GM23248 (cell line): ENCODE data around the gene SNX20. TPM values are rescaled to one million over a fixed set of nuclear protein-coding genes. Genes with fewer than 3 reads are reported as not detected.

Experiments used
- DNase-seq: peaks from one replicate; pipeline ENCODE4 v3.0.0-alpha.2; 2015
- H2AFZ ChIP-seq: fragments of 200-600 bp; sonication (generic); 2 replicates; pipeline ENCODE4 v1.6.1; 2016; ENCODE audit warnings: antibody characterized with exemption
- H3F3A ChIP-seq: fragments of 200-600 bp; sonication (generic); 2 replicates; pipeline ENCODE4 v1.6.1; 2016; ENCODE audit warnings: mild to moderate bottlenecking, antibody characterized with exemption, mixed run types; ENCODE audit not compliant: insufficient read depth
- H3K27ac ChIP-seq: fragments of 200-600 bp; sonication (generic); 2 replicates; pipeline ENCODE4 v1.5.1; 2016; ENCODE audit warnings: mild to moderate bottlenecking
- H3K27me3 ChIP-seq: fragments of 200-600 bp; sonication (generic); replicated peaks from 2 replicates; pipeline ENCODE4 v1.6.1; 2016; ENCODE audit warnings: mild to moderate bottlenecking; ENCODE audit not compliant: insufficient read depth
- H3K36me3 ChIP-seq: fragments of 200-600 bp; sonication (generic); 2 replicates; pipeline ENCODE4 v1.6.1; 2016; ENCODE audit warnings: low read depth, mild to moderate bottlenecking
- H3K4me1 ChIP-seq: fragments of 200-600 bp; sonication (generic); 2 replicates; pipeline ENCODE4 v1.6.1; 2016; ENCODE audit warnings: mild to moderate bottlenecking; ENCODE audit not compliant: insufficient read depth
- H3K4me2 ChIP-seq: fragments of 200-600 bp; sonication (generic); one replicate; pipeline ENCODE4 v1.6.1; 2016; ENCODE audit warnings: mild to moderate bottlenecking; ENCODE audit not compliant: unreplicated experiment
- H3K4me3 ChIP-seq: fragments of 200-600 bp; sonication (generic); 2 replicates; pipeline ENCODE4 v1.5.1; 2016; ENCODE audit warnings: mild to moderate bottlenecking
- H3K79me2 ChIP-seq: fragments of 200-600 bp; sonication (generic); 2 replicates; pipeline ENCODE4 v1.6.1; 2016; ENCODE audit warnings: mild to moderate bottlenecking; ENCODE audit not compliant: insufficient read depth
- H3K9ac ChIP-seq: fragments of 200-600 bp; sonication (generic); 2 replicates; pipeline ENCODE4 v1.6.1; 2016; ENCODE audit warnings: mild to moderate bottlenecking
- H3K9me2 ChIP-seq: fragments of 200-600 bp; sonication (generic); 2 replicates; pipeline ENCODE4 v1.6.1; 2016; ENCODE audit warnings: mixed run types, mild to moderate bottlenecking, moderate library complexity; ENCODE audit not compliant: insufficient read depth
- H3K9me3 ChIP-seq: fragments of 200-600 bp; sonication (generic); one replicate; pipeline ENCODE4 v1.6.1; 2017; ENCODE audit warnings: low read depth
- H4K20me1 ChIP-seq: fragments of 200-600 bp; sonication (generic); 2 replicates; pipeline ENCODE4 v1.6.0; 2016; ENCODE audit not compliant: insufficient read depth
- EZH2 ChIP-seq: fragments of 200-600 bp; sonication (generic); IDR thresholded peaks from 2 replicates; pipeline ENCODE4 v1.6.1; 2018; ENCODE audit warnings: antibody characterized with exemption, mild to moderate bottlenecking; ENCODE audit not compliant: insufficient read depth, poor library complexity, severe bottlenecking
- EZH2phosphoT487 ChIP-seq: fragments of 200-600 bp; sonication (generic); IDR thresholded peaks from 2 replicates; pipeline ENCODE4 v1.6.1; 2018; ENCODE audit warnings: antibody characterized with exemption, moderate library complexity, mild to moderate bottlenecking, low read depth; ENCODE audit not compliant: insufficient read depth
- WGBS, 2 experiments: methylation state at CpG; one replicate each; pipeline ENCODE4 v1.1.6; 2015 to 2017; ENCODE audit warnings: low lambda C conversion rate in 2 of 2, low coverage in 1 of 2; ENCODE audit errors: missing lambda C conversion rate in 2 of 2; 5-methylcytosine and 5-hydroxymethylcytosine counted together
- in situ Hi-C: fragments of 300-500 bp; cut with MboI; formaldehyde crosslinking; loops from 2 replicates; pipeline ENCODE4 v1.15.0; 2020
- polyA plus RNA-seq: library from polyadenylated mRNA; unstranded; fragments of >200 nt; fragmentation: Nextera tagmentation; extraction: Ambion mirVana; gene quantifications from 2 replicates; pipeline ENCODE4 v1.2.1, GENCODE V29; 2016
- total RNA-seq: library from RNA; depleted of rRNA; stranded (reverse); fragments of >200 nt; shearing (Covaris generic); gene quantifications from 2 replicates; pipeline ENCODE4 v1.2.3, GENCODE V29; 2014

Gene SNX20
- total and polyA plus RNA-seq, 2 experiments from 2014 or later = not detected

DNA sequence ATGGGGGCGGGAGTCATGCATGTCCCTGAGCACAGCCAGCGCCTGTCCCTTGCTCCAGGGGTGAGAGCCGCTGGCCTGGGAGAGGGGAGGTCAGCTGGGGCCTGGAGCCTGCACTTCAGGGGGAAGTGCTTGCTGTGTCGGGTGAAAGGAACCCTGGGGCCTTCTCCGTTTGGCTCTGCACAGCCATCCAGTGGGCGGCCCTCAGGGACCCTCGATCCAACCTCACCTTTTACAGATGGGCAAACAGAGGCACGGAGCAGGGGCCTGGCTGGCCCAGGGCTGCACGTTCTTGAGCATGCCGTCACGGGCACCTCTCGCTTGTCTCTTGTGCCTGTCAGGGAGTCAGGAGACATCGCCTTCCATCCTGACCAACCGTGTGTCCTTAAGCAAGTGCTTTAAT lies 1.8 kb downstream of the SNX20 start:
- Histone ChIP-seq H3K9ac (no peak overlapping the region), H3K27me3 (no peaks in the 10 kb centered on the region), H3K4me1 (no peaks in the 10 kb centered on the region), H2AFZ (no peak overlapping the region), H4K20me1 (no peaks in the 10 kb centered on the region), H3K9me3 (no peaks in the 10 kb centered on the region), H3K36me3 (no peaks in the 10 kb centered on the region), H3K27ac (no peak overlapping the region), H3K4me2 (no peak overlapping the region), H3K4me3 (no peak overlapping the region), H3K9me2 (no peaks in the 10 kb centered on the region), H3K79me2 (no peaks in the 10 kb centered on the region), H3F3A (no peaks in the 10 kb centered on the region)
- TF ChIP-seq EZH2 (no peak), EZH2phosphoT487 (no peak)
- no peak for DNase-seq
- in situ Hi-C loops = no loop called here
- 65 to 72% methylated on average over 13 to 14 of the region's 14 CpGs for WGBS, 2 experiments

DNA sequence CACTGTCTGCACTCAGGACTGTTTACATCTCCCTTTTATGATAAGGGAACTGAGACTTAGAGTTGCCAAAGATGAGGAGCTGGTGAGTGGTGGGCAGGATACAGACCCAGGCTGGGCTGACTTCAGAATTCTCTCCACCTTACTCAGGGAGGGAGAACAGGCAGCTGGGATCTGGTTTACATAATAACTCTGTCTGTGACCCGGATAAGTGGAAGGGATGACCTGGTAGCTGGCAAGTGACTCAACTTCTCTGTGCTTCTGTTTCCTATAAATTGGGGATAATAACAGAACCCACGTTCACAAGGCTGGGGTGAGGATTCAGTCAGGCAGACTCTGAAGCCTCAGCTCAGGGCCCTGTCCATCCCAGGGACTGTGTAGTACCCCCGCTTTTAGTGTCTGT lies 2.6 kb downstream of the SNX20 start:
- no peaks in the 10 kb centered on the region for H4K20me1 ChIP-seq
- no peak overlapping the region for H3K27ac ChIP-seq
- no peaks in the 10 kb centered on the region for H3K9me2 ChIP-seq
- DNase-seq = no peak
- no peaks in the 10 kb centered on the region for H3K79me2 ChIP-seq
- no peaks in the 10 kb centered on the region for H3K36me3 ChIP-seq
- in situ Hi-C loops = no loop called here
- H3K4me2 ChIP-seq = no peak overlapping the region
- TF ChIP-seq EZH2 = no peak
- TF ChIP-seq EZH2phosphoT487 = no peak
- H3K27me3 ChIP-seq = no peaks in the 10 kb centered on the region
- H3K9ac ChIP-seq = no peak overlapping the region
- no peaks in the 10 kb centered on the region for H3K4me1 ChIP-seq
- 20 to 23% methylated on average over 3 of the region's 3 CpGs for WGBS, 2 experiments
- H3K9me3 ChIP-seq = no peaks in the 10 kb centered on the region
- no peak overlapping the region for H3K4me3 ChIP-seq
- no peaks in the 10 kb centered on the region for H3F3A ChIP-seq
- H2AFZ ChIP-seq = no peak overlapping the region

DNA sequence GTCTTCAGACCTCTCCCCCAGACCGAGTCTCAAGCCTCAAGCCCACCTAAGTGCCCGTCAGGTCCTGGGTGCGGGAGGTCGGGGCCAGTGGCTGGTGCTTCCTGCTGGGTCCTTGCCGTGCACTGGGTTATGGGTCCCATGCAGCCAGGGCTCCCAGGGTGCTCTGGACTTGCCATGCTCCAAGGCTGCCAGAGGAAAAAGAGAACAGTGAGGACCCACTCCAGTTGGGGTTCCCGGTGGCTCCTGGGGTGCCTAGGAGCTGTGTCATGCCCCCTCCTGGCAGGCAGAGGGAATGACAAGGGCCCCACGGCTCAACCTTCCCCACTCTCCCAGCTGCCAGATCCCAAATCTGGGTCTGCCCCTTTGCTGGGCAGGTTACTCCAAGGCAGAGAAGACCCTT lies 3.8 kb downstream of the SNX20 start:
- H3K36me3 ChIP-seq = no peaks in the 10 kb centered on the region
- H3K79me2 ChIP-seq = no peaks in the 10 kb centered on the region
- no peaks in the 10 kb centered on the region for H4K20me1 ChIP-seq
- no peaks in the 10 kb centered on the region for H3K27me3 ChIP-seq
- no peak overlapping the region for H3K9ac ChIP-seq
- H3K9me2 ChIP-seq = no peaks in the 10 kb centered on the region
- H3K4me1 ChIP-seq = no peaks in the 10 kb centered on the region
- H3K4me2 ChIP-seq = no peak overlapping the region
- no peaks in the 10 kb centered on the region for H3K9me3 ChIP-seq
- H3K27ac ChIP-seq = no peak overlapping the region
- H3K4me3 ChIP-seq = no peak overlapping the region
- no peak for TF ChIP-seq EZH2phosphoT487
- no peak for TF ChIP-seq EZH2
- DNase-seq = no peak
- 59 to 70% methylated on average over 7 of the region's 7 CpGs for WGBS, 2 experiments
- in situ Hi-C loops = no loop called here
- no peak overlapping the region for H2AFZ ChIP-seq
- no peaks in the 10 kb centered on the region for H3F3A ChIP-seq

DNA sequence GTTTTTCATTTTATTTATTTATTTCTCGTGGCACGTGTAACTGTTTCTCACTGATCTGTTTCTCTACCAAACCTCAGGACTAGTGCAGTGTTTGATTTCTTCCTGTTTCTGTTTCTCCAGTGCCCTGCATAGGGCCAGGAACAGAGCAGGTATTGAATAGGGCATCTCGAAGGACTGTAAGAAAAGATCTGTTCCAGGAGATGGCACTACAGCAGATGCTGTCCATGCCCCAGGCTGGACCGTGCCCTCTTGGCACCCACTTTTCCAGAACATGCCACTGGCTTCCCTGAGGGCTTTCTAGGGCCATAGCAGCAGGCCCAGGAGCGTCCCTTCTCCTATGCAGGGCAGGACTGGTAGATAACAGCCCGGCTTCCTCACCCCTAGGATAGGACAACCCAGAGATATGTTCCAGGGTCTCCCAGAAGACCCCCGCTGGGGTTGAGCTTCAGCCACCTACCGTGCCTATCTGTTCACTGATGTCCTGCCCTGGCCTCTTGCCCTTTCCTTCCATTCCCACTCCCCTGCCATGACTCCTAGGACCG lies 4.4 kb downstream of the SNX20 start:
- TF ChIP-seq EZH2 = no peak
- TF ChIP-seq EZH2phosphoT487 = no peak
- Histone ChIP-seq H4K20me1 (no peaks in the 10 kb centered on the region), H3K27me3 (no peaks in the 10 kb centered on the region), H3K36me3 (no peaks in the 10 kb centered on the region), H3K4me1 (no peaks in the 10 kb centered on the region), H3K9ac (no peak overlapping the region), H3F3A (no peaks in the 10 kb centered on the region), H2AFZ (no peak overlapping the region), H3K4me3 (no peak overlapping the region), H3K4me2 (no peak overlapping the region), H3K9me3 (no peaks in the 10 kb centered on the region), H3K79me2 (no peaks in the 10 kb centered on the region), H3K27ac (no peak overlapping the region), H3K9me2 (no peaks in the 10 kb centered on the region)
- no peak for DNase-seq
- 56 to 72% methylated on average over 7 to 9 of the region's 9 CpGs for WGBS, 2 experiments
- in situ Hi-C loops = no loop called here
